GM21526 (cell line): ENCODE measurements around the gene CNNM2.
A peak's percentile ranks its signal among the peaks of the same experiment; 100 is the strongest.

Experiments used
- ATAC-seq: cut with Tn5 transposase; IDR thresholded peaks from one replicate; pipeline ENCODE4 v1.9.1; 2021; ENCODE audit warnings: moderate library complexity; ENCODE audit not compliant: unreplicated experiment, low FRiP score

CNNM2 gene

DNA sequence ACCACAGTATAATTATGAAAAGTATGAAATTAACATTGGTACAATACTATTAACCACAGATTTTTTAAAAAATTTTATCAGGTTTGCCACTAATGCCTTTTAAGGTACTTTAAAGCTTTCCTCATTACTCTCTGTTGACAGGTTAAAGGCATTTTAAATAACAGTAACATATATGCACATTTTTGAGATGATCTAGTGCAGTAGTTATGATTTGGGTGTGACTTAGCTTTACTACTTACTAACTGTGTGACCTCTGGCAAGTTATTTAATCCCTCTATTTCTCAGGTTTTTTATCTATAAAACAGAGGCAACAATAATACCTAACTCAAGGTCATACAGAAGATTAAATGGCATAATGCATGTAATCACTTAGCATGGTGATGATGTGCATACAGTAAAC lies 180.1 kb downstream of the CNNM2 start:
- ATAC-seq, result no peak

DNA sequence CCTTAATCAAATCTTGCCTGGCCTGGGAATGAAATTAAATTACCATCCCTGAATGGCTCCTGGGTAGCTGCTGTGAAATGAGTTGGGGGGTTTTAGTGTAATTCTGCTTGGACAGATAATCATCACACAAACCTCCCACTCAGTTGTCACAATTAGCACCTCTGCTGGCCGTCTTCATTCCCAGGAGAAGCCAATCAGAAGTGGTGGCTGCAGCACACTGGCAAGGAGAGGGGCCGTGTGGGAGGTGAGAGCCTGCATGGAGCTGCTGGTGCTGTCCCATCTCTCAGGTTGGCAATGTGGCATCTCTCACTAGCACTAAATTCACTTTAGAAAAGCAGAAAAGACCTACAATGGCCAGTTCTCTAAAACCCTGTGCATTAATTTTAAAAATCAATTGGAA lies 182.5 kb downstream of the CNNM2 start:
- ATAC-seq, result no peak

DNA sequence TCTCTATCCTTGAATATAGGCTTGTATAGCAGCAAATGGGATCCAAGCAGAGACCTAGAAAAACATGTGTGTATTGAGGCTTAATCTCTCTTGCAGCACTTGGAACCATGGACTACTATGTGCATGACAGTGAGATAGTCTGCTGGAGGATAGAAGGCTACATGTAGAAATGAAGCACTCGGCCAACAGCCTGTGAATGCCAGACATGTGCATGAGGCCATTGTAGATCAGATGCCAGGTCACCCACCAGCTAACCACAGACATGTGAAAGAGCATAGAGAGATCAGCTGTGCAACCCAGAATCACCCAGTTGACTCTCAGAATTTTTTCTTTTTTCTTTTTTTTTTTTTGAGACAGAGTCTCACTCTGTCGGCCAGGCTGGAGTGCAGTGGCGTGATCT lies 184.1 kb downstream of the CNNM2 start:
- no peak for ATAC-seq

DNA sequence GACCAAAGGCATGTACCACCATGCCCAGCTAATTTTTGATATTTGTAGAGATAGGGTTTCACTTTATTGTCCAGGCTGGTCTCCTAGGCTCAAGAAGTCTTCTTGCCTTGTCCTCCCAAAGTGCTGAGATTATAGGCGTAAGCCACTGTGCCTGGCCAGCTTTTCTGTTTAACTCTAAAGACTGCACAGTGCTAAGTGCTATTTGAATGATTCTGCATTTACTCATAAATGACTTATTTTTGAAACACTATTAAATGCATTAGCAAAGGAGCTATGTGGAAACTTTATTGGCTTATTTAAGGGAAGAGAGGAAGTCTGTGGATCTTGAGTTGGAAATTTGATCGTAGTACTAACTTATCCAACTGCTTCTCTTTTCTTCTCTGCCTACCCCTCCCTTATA lies 185.9 kb downstream of the CNNM2 start:
- no peak for ATAC-seq

DNA sequence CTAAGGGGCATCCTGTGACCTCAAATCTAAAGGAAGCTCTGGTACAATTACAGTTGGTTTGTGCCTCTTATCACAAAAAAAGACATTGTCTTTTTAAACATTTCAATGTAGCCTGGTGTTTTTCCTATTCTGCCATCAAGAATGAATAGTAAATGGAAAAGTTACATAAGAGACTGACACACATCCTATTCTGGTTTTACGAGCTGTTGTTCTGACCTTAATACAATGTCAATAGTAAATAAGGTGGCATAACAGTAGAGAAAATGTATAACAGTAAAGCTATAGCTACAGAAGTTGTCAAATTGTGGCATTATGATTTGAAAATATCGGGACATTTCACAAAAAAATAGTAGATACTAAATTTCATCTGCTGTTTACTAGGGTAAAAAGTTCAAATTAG lies 186.6 kb downstream of the CNNM2 start:
- no peak for ATAC-seq

- no peak for ATAC-seq
Measured at GRCh38 chr10:103105462-103105861, 187.4 kb downstream of the CNNM2 start.

DNA sequence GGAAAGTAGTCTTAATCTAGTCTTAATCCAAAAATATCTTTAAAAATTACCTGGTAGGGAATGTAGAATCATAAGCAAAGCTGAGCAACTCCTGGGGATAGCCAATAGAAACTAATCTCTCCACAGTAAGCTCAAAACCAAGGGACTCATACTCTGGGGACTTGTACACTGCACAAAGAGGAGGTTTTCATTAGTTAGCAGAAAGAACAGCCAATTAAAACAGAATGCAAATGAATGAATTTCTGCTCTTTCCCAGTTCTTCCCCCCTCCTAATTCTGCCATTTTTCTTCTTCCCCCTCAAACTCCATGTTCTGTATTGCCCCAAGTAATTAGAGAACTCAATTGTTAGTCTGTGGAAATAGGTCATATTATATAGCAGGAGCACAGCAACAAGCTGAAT lies 188.4 kb downstream of the CNNM2 start:
- no peak for ATAC-seq

- no peak for ATAC-seq
Measured at GRCh38 chr10:103109821-103110220, 191.7 kb downstream of the CNNM2 start.

- no peak for ATAC-seq
Measured at GRCh38 chr10:103110407-103110806, 192.3 kb downstream of the CNNM2 start.

GRCh38 chr10:103111031-103111917 lies 193.2 kb downstream of the CNNM2 start:
- ATAC-seq, result peak; percentile 45

DNA sequence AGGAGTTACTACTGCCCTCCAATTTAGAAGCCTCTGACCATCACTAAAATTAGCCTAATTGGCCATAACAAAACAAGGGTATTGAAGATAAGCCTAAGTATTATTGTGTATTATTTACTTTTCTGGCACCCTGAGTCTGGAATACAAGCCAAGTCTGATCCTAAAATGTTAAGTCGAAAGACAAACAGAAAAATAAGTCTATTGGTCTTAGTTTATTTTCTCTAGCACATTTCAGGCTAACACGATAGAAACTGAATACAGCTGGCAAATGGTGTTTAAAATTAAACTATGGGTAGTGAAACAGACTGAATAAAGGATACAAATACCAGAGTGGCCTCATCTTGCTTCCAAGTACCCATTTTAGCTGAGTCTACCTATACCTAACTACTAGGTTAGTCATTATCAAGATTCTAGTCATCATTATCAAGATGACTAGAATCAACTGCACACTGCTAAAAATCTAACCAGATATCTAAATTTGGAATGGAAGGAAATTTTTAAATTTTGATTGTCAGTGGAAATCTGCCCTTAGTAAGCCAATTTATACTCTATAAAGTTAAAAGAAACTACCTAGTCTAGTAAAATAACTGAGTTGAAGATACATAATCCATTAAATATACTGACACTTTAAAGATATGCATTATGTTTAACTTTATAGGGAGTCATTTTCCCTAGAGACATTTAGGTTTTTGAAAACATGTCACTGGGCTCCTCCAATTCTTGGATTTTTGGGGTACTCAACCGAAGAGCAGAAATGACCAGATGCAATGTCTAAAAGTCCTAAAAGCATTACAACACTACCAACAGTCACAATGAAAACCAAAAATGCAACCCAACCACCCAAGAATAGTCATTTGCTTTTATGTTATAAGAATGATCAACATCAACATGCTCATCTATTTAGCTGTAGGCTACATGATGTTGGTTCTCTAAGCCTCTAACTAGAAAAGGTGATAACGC lies 194.1 kb downstream of the CNNM2 start:
- ATAC-seq, result peak; percentile 43

GRCh38 chr10:103114876-103115275 lies 196.8 kb downstream of the CNNM2 start:
- no peak for ATAC-seq

DNA sequence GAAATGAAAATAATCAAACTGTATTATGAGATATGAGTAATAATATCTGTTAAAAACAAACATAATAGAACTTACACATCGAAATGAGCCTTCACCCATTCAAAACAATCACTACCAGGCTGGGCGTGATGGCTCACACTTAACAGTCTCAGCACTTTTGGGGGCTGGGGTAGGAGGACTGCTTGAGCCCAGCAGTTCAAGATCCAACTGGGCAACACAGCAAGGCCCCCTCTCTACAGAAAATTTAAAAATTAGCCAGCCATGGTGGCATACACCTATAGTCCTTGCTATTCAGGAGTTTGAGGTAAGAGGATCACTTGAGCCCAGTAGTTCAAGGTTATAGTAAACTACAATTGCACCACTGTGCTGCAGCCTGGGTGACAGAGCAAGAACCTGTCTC lies 199.2 kb downstream of the CNNM2 start:
- ATAC-seq, result no peak

- no peak for ATAC-seq
Measured at GRCh38 chr10:103120546-103120945, 202.5 kb downstream of the CNNM2 start.

DNA sequence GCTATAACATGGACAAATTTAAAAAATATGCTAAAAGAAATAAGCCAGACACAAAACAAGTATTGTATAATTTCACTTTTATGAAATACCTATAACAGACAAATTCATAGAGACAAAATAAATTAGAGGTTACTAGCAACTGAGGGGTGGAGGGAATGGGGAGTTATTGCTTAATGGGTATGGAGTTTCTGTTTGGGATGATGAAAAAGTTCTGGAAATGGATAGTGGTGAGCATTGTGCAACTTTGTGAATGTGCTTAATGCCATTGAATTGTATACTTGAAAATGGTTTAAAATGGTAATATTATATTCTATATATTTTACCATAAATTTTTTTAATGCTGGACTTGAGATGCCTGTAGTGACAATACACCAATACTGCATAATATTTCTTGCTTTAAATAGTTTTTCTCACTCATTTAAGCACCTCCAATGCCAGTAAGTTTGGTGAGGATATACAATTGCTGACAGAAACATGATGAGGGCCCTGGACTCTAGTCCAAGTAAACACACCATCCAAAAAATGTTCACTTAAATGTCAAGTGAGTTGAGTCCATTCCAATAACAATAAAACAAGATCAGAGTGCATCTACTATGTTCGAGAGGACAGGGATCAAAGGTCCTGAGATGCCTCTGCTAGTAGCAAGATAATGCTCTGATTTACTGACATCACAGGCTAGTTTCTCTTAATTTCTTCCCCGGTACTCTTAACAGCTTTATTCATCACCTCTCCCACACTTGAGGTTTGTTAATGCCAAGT lies 203.1 kb downstream of the CNNM2 start:
- ATAC-seq, result no peak

GRCh38 chr10:103123282-103124024 lies 205.4 kb downstream of the CNNM2 start:
- no peak for ATAC-seq

GRCh38 chr10:103124420-103125096 lies 206.5 kb downstream of the CNNM2 start:
- ATAC-seq, result no peak

- peak; percentile 79 for ATAC-seq
Measured at GRCh38 chr10:103125323-103126267, 207.5 kb downstream of the CNNM2 start.
